SH-SY5Y (cell line): ENCODE data around the gene FGGY.

Source experiments
- GATA2 ChIP-seq: IDR thresholded peaks from 2 replicates; pipeline ENCODE4 v1.6.1; 2011; ENCODE audit warnings: mild to moderate bottlenecking, low read depth, low read length
- GATA3 ChIP-seq: IDR thresholded peaks from 2 replicates; pipeline ENCODE4 v1.6.1; 2011; ENCODE audit warnings: low read depth, mild to moderate bottlenecking, low read length, moderate library complexity

- TF ChIP-seq GATA2, result no peak
- no peak for TF ChIP-seq GATA3
Observed at GRCh38 chr1:59278780-59279354, 18.0 kb upstream of the FGGY start.
